Measurements from ENCODE around the gene CANX.

Gene CANX

GRCh38 chr5:179773686-179774040, 74.9 kb downstream of the CANX start:
- DNase-seq (ENCODE audit: extremely low read depth in 1 of 2, low read depth in 1 of 2), result no peak

- DNase-seq (ENCODE audit: extremely low read depth in 1 of 2, low read depth in 1 of 2), result no peak
Measured at GRCh38 chr5:179774442-179774841, 75.7 kb downstream of the CANX start.

GRCh38 chr5:179776411-179776938, 77.7 kb downstream of the CANX start:
- DNase-seq (ENCODE audit: extremely low read depth in 1 of 2, low read depth in 1 of 2), result no peak

GRCh38 chr5:179777456-179777855, 78.7 kb downstream of the CANX start:
- DNase-seq (ENCODE audit: extremely low read depth in 1 of 2, low read depth in 1 of 2), result no peak

GRCh38 chr5:179777909-179778308, 79.1 kb downstream of the CANX start:
- no peak for DNase-seq (ENCODE audit: extremely low read depth in 1 of 2, low read depth in 1 of 2)

GRCh38 chr5:179778591-179778990, 79.8 kb downstream of the CANX start:
- DNase-seq (ENCODE audit: extremely low read depth in 1 of 2, low read depth in 1 of 2), result no peak

- DNase-seq (ENCODE audit: extremely low read depth in 1 of 2, low read depth in 1 of 2), result no peak
Measured at GRCh38 chr5:179779826-179780225, 81.1 kb downstream of the CANX start.

DNA sequence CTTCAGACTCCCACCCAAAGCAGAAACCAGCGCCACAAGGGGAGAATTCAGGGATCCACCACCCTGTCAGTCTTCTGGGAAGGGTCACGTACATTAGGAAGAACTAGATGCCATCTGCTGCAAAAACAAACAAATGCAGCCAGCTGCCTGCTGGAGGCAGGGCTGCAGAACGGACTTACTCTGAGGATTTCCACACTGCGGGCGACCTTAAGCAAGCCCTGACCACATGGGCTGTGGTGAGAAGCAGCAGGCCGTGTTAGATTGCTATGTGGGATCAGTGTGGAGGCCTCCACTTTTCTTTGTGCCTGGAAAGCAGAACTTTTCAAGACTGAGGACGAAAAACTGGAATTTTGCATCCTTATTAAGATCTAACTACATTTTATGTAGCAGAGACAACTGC, 81.6 kb downstream of the CANX start:
- DNase-seq (ENCODE audit: extremely low read depth in 1 of 2, low read depth in 1 of 2), result no peak

Measured in activated CD8-positive, alpha-beta memory T cell treated with anti-CD3 and anti-CD28 coated beads for 1 hour (primary cell).